ENCODE data around the gene NAA35.

GRCh38 chr9:86062845-86063693, 122.1 kb downstream of the NAA35 start:
- no peak for TF ChIP-seq CTCF (IDR thresholded peaks at IDR 0.05)
- TF ChIP-seq CREB1 (CRISPR knock-in tag; IDR thresholded peaks at IDR 0.05): no peak
- TF ChIP-seq TEAD4 (CRISPR knock-in tag; IDR thresholded peaks at IDR 0.05): no peak
- TF ChIP-seq ARID4B (CRISPR knock-in tag; IDR thresholded peaks at IDR 0.05; ENCODE audit: borderline replicate concordance): no peak
- no peak for TF ChIP-seq ZNF138 (CRISPR knock-in tag; conservative IDR thresholded peaks at IDR 0.05)
- TF ChIP-seq ETV6 (CRISPR knock-in tag; IDR thresholded peaks at IDR 0.05): no peak
- TF ChIP-seq ATF2 (CRISPR knock-in tag; IDR thresholded peaks at IDR 0.05; ENCODE audit: borderline replicate concordance, low read depth): no peak
- no peak for TF ChIP-seq ZNF121 (CRISPR knock-in tag; IDR thresholded peaks at IDR 0.05)
- no peak for TF ChIP-seq NR2C2 (CRISPR knock-in tag; IDR thresholded peaks at IDR 0.05)

Data from WTC11 (cell line).